ENCODE measurements around the gene CCDC7. TPM values are rescaled to one million over a fixed set of nuclear protein-coding genes. Genes with fewer than 3 reads are reported as not detected.

Gene CCDC7
- total and polyA plus RNA-seq, 8 donors, result 1.0 to 27.2 (median 5.3) TPM

DNA sequence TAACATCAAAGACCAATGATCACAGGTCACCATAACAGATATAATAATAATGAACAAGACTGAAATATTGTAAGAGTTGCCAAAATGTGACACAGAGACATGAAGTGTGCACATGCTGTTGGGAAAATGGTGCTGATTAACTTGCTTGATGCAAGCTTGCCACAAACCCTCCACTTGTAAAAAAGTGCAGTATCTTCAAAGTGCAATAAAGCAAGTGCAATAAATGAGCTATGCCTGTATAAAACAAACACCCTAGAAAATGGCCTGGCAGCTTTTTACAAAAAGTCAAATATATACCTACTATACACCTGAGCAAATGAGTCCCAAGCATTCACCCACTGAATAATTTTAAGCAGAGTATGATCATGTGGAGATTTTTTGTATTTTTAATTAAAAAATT is 9.7 kb upstream of the CCDC7 start:
- TF ChIP-seq POLR2A (IDR thresholded peaks at IDR 0.05) (no peak), POLR2AphosphoS5 (IDR thresholded peaks at IDR 0.05) (no peak), EP300 (IDR thresholded peaks at IDR 0.05) (no peak)
- TF ChIP-seq, protein P1, sequence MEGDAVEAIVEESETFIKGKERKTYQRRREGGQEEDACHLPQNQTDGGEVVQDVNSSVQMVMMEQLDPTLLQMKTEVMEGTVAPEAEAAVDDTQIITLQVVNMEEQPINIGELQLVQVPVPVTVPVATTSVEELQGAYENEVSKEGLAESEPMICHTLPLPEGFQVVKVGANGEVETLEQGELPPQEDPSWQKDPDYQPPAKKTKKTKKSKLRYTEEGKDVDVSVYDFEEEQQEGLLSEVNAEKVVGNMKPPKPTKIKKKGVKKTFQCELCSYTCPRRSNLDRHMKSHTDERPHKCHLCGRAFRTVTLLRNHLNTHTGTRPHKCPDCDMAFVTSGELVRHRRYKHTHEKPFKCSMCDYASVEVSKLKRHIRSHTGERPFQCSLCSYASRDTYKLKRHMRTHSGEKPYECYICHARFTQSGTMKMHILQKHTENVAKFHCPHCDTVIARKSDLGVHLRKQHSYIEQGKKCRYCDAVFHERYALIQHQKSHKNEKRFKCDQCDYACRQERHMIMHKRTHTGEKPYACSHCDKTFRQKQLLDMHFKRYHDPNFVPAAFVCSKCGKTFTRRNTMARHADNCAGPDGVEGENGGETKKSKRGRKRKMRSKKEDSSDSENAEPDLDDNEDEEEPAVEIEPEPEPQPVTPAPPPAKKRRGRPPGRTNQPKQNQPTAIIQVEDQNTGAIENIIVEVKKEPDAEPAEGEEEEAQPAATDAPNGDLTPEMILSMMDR (IDR thresholded peaks at IDR 0.05), result no peak
- Histone ChIP-seq H3K4me1 (no peaks in the 10 kb centered on the region), H3K27me3 (no peaks in the 10 kb centered on the region), H3K4me3 (no peak overlapping the region), H3K36me3 (no peaks in the 10 kb centered on the region), H3K27ac (no peak overlapping the region), H3K9me3 (peaks cover 0 to 10% (median 4%) of the 10 kb centered on the region in 4 donors)
- intact Hi-C loops (cut with DNase I; ENCODE audit: low total_unique reads), result no loop called here
- DNase-seq, result no peak

DNA sequence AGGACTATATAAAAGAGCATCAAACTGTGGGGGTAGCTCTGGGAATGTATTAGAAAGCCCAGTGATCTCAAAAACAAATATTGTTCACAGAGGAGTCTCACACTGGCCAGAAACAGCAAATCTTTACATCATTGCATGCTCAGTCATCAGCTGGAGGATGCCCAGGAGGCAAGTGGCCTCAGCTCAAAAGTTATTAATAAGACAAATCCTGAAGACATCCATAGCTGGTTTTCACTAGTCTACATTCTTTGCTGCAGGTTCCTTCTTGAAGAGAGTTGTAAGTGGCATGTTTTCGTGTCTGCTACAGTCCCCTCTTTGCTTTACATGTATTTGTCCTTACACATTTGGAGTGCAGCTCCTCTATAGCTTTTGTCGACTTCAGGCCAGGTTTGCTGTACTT is 8.6 kb upstream of the CCDC7 start:
- Histone ChIP-seq H3K27me3 (no peaks in the 10 kb centered on the region), H3K4me1 (no peaks in the 10 kb centered on the region), H3K9me3 (peaks cover 0 to 10% (median 4%) of the 10 kb centered on the region in 4 donors)

GRCh38 chr10:32445036-32445435 is 904 bp upstream of the CCDC7 start:
- no peaks in the 10 kb centered on the region for H3K27me3 ChIP-seq
- WGBS, 5 donors, result 95 to 99% (median 95%) methylated on average over 4 of the region's 4 CpGs
- H3K27ac ChIP-seq, result peak overlapping the region in 4 of 5 donors; percentile 92 to 99 (median 95)
- no peak for TF ChIP-seq POLR2AphosphoS5 (IDR thresholded peaks at IDR 0.05)
- no peak for TF ChIP-seq EP300 (IDR thresholded peaks at IDR 0.05)
- no peak for TF ChIP-seq POLR2A (IDR thresholded peaks at IDR 0.05)
- TF ChIP-seq, protein P1 (IDR thresholded peaks at IDR 0.05), result no peak
- H3K36me3 ChIP-seq, result no peaks in the 10 kb centered on the region
- H3K4me3 ChIP-seq, result peak overlapping the region in 3 of 4 donors; percentile 50 to 65 (median 62)
- peaks cover 0 to 19% (median 10%) of the 10 kb centered on the region in 4 donors for H3K4me1 ChIP-seq
- no peaks in the 10 kb centered on the region for H3K9me3 ChIP-seq
- intact Hi-C loops (cut with DNase I; ENCODE audit: low total_unique reads), result no loop called here
- peak in 1 of 2 donors; percentile 17 for DNase-seq

More for the DNA sequence above, 8.6 kb upstream of the CCDC7 start:
- no peak for DNase-seq
- TF ChIP-seq EP300 (IDR thresholded peaks at IDR 0.05), result no peak
- TF ChIP-seq, protein P1 (IDR thresholded peaks at IDR 0.05), result no peak
- Histone ChIP-seq H3K4me3 (no peak overlapping the region), H3K27ac (no peak overlapping the region), H3K36me3 (no peaks in the 10 kb centered on the region)
- 69 to 79% (median 77%) methylated on average over 2 of the region's 2 CpGs for WGBS, 5 donors
- intact Hi-C loops (cut with DNase I; ENCODE audit: low total_unique reads), result no loop called here

- peaks cover 0 to 19% (median 10%) of the 10 kb centered on the region in 4 donors for H3K4me1 ChIP-seq
- TF ChIP-seq, protein P1 (IDR thresholded peaks at IDR 0.05), result no peak
- no peak for TF ChIP-seq EP300 (IDR thresholded peaks at IDR 0.05)
- TF ChIP-seq POLR2A (IDR thresholded peaks at IDR 0.05), result no peak
- TF ChIP-seq POLR2AphosphoS5 (IDR thresholded peaks at IDR 0.05), result no peak
- H3K36me3 ChIP-seq, result peaks cover 0 to 2% (median 2%) of the 10 kb centered on the region in 4 donors
- H3K27me3 ChIP-seq, result no peaks in the 10 kb centered on the region
- H3K9me3 ChIP-seq, result no peaks in the 10 kb centered on the region
- H3K27ac ChIP-seq, result peak overlapping the region; percentile 92 to 99 (median 95)
- DNase-seq, result peak in 1 of 2 donors; percentile 71
- peak overlapping the region; percentile 50 to 65 (median 57) for H3K4me3 ChIP-seq
- 1 to 7% (median 4%) methylated on average over 18 of the region's 18 CpGs for WGBS, 5 donors
- intact Hi-C loops (cut with DNase I; ENCODE audit: low total_unique reads), result no loop called here
Observed at GRCh38 chr10:32446536-32447406, 831 bp downstream of the CCDC7 start.
